ENCODE measurements around the gene TANGO6.

DNA sequence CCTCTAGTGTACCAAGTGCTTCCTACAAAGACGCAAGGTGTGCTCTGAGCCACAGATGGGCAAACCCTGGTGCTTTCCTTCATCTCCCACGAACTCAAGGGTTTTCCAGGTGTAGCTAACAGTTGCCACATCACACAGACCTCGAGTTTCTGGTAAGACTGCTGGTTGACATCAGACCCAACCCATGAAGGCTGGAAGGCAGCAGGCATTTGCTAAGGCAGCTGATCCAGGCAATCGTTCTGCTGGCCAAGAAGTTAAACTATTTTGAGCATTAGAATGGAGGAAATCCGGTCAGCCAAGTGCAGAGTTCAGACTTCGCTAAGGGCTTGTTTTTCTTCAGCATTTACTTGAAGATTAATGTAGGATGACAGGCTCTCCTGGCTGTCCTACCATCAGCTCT is 273.6 kb downstream of the TANGO6 start:
- TF ChIP-seq, protein P1, sequence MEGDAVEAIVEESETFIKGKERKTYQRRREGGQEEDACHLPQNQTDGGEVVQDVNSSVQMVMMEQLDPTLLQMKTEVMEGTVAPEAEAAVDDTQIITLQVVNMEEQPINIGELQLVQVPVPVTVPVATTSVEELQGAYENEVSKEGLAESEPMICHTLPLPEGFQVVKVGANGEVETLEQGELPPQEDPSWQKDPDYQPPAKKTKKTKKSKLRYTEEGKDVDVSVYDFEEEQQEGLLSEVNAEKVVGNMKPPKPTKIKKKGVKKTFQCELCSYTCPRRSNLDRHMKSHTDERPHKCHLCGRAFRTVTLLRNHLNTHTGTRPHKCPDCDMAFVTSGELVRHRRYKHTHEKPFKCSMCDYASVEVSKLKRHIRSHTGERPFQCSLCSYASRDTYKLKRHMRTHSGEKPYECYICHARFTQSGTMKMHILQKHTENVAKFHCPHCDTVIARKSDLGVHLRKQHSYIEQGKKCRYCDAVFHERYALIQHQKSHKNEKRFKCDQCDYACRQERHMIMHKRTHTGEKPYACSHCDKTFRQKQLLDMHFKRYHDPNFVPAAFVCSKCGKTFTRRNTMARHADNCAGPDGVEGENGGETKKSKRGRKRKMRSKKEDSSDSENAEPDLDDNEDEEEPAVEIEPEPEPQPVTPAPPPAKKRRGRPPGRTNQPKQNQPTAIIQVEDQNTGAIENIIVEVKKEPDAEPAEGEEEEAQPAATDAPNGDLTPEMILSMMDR (IDR thresholded peaks at IDR 0.05): no peak
- TF ChIP-seq EZH2 (IDR thresholded peaks at IDR 0.05): no peak
